T47D (cell line): ENCODE results near the gene LYRM2.
A peak's percentile ranks its signal among the peaks of the same experiment; 100 is the strongest.

ENCODE experiments used
- DNase-seq, 2 experiments: peaks; one replicate each; pipeline versions ENCODE4 v3.0.0 to v3.0.0-alpha.2; 2011 to 2012; ENCODE audit warnings: low read depth in 1 of 2, low spot score in 1 of 2
- JUND ChIP-seq: IDR thresholded peaks from 2 replicates; pipeline ENCODE4 v1.6.1; 2012; ENCODE audit warnings: low read depth
- in situ Hi-C: cut with HindIII; loops from 2 replicates; pipeline ENCODE4 v1.10.0; 2016; ENCODE audit warnings: low sequenced_read_pairs, low pct_unique_long_range_greater_than_20kb

The LYRM2 gene

GRCh38 chr6:89518352-89519055 is 120.0 kb downstream of the LYRM2 start:
- TF ChIP-seq JUND, result no peak
- in situ Hi-C loops, result no loop called here
- peak in 1 of 2 experiments; percentile 9 for DNase-seq
